VCaP (cell line): Measurements from ENCODE around the gene ZSWIM6.

ENCODE experiments used
- H3K27ac ChIP-seq: fragments of 450-650 bp; 2 replicates; pipeline ENCODE4 v1.5.1; 2017
- CTCF ChIP-seq: fragments of 450-650 bp; conservative IDR thresholded peaks from 2 replicates; pipeline ENCODE4 v1.5.1; 2017; ENCODE audit warnings: mild to moderate bottlenecking, moderate library complexity

ZSWIM6 gene

GRCh38 chr5:61595426-61595825 lies 263.4 kb downstream of the ZSWIM6 start:
- H3K27ac ChIP-seq: no peak overlapping the region
- TF ChIP-seq CTCF: no peak
